ENCODE measurements around the gene ARL15. TPM values are rescaled to one million over a fixed set of nuclear protein-coding genes. Genes with fewer than 3 reads are reported as not detected.
"Not testable (repeated sequence)": the region's sequence is repeated elsewhere in the genome, so short reads cannot be mapped to it uniquely, and the experiment has no call there.

ARL15 gene
- total and polyA plus RNA-seq, 3 experiments from 2014 or later: 5.6 to 18.8 (median 6.5) TPM

DNA sequence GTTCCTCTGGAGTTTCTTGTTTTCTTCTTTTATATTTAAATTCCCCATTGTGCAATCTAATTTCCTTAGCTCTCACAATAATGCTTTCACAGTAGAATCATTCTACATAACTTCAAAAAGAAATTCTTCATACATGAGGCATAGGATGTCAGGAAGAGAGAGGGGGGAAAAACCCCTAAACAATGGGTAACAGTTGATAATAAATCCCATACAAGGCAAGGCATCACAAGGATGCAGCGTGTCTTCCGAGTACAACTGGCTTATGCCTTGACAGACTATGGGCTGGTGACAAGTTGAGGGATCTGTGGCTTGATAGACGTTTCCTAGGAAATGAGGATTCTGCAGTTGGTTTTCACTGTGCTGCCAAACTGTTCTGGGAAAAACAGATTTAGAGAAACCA is 247.4 kb downstream of the ARL15 start:
- Mint-ChIP-seq H3K27me3 (no peaks in the 10 kb centered on the region), H3K9me3 (no peaks in the 10 kb centered on the region), H3K4me3 (no peak overlapping the region), H3K4me1 (no peaks in the 10 kb centered on the region), H3K36me3 (peaks cover 17 to 20% (median 19%) of the 10 kb centered on the region in 3 donors), H3K27ac (no peak overlapping the region)
- DNase-seq: no peak
- Histone ChIP-seq H3K36me3 (ENCODE audit: insufficient read depth, low read length) (no peaks in the 10 kb centered on the region), H3K4me1 (ENCODE audit: insufficient read depth, low read length) (no peaks in the 10 kb centered on the region), H3K27me3 (ENCODE audit: insufficient read depth, low read length, poor library complexity, severe bottlenecking) (no peaks in the 10 kb centered on the region), H3K9me3 (ENCODE audit: low read length) (no peaks in the 10 kb centered on the region), H3K27ac (ENCODE audit: low read depth, low read length) (no peak overlapping the region), H3K4me3 (ENCODE audit: low read length) (no peak overlapping the region)
- ChIA-PET CTCF (interaction anchor here (0.6 to 1.2 kb wide), 2 partner anchors 11 to 13 kb away, joined by 3 read pairs; no protein-coding TSS in a partner anchor), POLR2A (interaction anchor here (0.6 kb wide), 1 partner anchor 49 kb away, joined by 10 read pairs; no protein-coding TSS in a partner anchor)

DNA sequence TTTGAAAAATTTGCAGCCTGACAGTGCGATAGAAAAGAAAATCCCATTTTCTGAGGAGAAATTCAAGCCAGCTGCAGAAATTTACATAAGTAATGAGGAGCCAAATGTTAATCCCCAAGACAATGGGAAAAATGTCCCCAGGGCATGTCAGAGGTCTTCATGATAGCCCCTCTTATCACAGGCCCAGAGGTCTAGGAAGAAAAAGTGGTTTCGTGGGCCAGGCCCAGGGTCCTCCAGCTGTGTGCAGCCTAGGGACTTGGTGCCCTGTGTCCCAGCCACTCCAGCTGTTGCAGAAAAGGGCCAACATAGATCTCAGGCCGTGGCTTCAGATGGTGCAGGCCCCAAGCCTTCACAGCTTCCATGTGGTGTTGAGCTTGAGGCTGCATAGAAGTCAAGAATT is 249.5 kb downstream of the ARL15 start:
- H3K9me3 ChIP-seq (ENCODE audit: low read length); H3K4me3 Mint-ChIP-seq; POLR2A ChIA-PET; H3K36me3 ChIP-seq (ENCODE audit: insufficient read depth, low read length); CTCF ChIA-PET; H3K4me1 Mint-ChIP-seq; H3K27me3 Mint-ChIP-seq; H3K27ac Mint-ChIP-seq; H3K27me3 ChIP-seq (ENCODE audit: insufficient read depth, low read length, poor library complexity, severe bottlenecking); DNase-seq; H3K9me3 Mint-ChIP-seq; H3K27ac ChIP-seq (ENCODE audit: low read depth, low read length); H3K4me1 ChIP-seq (ENCODE audit: insufficient read depth, low read length); H3K4me3 ChIP-seq (ENCODE audit: low read length): not testable (repeated sequence)
- H3K36me3 Mint-ChIP-seq: peaks cover 17 to 22% (median 21%) of the 10 kb centered on the region in 3 donors

DNA sequence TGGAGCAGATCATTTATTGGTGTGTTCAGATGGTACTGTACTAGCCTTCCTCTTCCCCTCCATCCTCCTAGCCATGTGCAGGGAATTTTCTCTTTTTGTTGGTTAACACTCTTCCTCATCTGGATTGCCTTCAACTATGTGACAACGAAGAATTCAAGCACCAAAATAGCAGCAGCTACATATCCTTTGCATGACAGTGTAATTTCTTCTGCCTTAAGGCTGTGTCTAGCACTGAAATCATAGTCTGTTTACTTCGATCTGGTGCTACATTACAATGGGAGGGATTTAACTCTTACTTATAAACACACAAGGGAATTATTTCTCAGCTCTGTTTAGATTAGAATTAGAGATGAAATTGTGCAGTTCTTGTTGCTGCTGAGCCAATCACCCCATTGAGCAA is 260.4 kb downstream of the ARL15 start:
- Mint-ChIP-seq H3K4me1 (peaks cover 0 to 2% (median 0%) of the 10 kb centered on the region in 3 donors), H3K9me3 (no peaks in the 10 kb centered on the region), H3K4me3 (no peak overlapping the region), H3K36me3 (peaks cover 5 to 13% (median 6%) of the 10 kb centered on the region in 3 donors), H3K27me3 (no peaks in the 10 kb centered on the region), H3K27ac (peak overlapping the region in 1 of 8 donors; percentile 8)
- Histone ChIP-seq H3K27ac (ENCODE audit: low read depth, low read length) (no peak overlapping the region), H3K4me3 (ENCODE audit: low read length) (no peak overlapping the region), H3K36me3 (ENCODE audit: insufficient read depth, low read length) (no peaks in the 10 kb centered on the region), H3K4me1 (ENCODE audit: insufficient read depth, low read length) (no peaks in the 10 kb centered on the region), H3K27me3 (ENCODE audit: insufficient read depth, low read length, poor library complexity, severe bottlenecking) (no peaks in the 10 kb centered on the region), H3K9me3 (ENCODE audit: low read length) (no peaks in the 10 kb centered on the region)
- POLR2A ChIA-PET: no interaction called here
- CTCF ChIA-PET: interaction anchor here (1.1 kb wide), 1 partner anchor 13 kb away, joined by 3 read pairs; no protein-coding TSS in a partner anchor
- no peak for DNase-seq

DNA sequence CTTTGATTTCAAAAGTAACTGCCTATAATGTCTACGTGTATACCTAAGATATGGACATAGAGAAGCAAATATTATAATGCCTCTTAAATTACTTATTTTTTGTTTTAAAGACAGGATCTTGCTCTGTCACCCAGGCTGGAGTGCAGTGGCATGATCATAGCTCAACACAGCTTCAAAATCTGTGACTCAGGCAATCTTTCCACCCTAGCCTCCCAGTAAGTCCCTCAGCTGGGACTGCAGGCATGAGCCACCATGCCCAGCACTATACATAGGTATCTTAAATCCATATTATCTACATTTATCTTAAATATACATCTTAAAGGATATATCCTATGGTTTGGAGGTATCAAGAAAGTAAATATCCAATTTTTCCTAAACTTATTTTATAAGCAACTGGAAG is 261.2 kb downstream of the ARL15 start:
- Mint-ChIP-seq H3K27ac (no peak overlapping the region), H3K9me3 (no peaks in the 10 kb centered on the region), H3K27me3 (no peaks in the 10 kb centered on the region), H3K4me1 (peaks cover 0 to 2% (median 0%) of the 10 kb centered on the region in 3 donors), H3K4me3 (no peak overlapping the region), H3K36me3 (peaks cover 3 to 11% (median 6%) of the 10 kb centered on the region in 3 donors)
- no peaks in the 10 kb centered on the region for H3K9me3 ChIP-seq (ENCODE audit: low read length)
- no peaks in the 10 kb centered on the region for H3K27me3 ChIP-seq (ENCODE audit: insufficient read depth, low read length, poor library complexity, severe bottlenecking)
- H3K36me3 ChIP-seq (ENCODE audit: insufficient read depth, low read length): no peaks in the 10 kb centered on the region
- H3K4me3 ChIP-seq (ENCODE audit: low read length): no peak overlapping the region
- no peak for DNase-seq
- ChIA-PET POLR2A (no interaction called here), CTCF (interaction anchor here (1.1 kb wide), 1 partner anchor 14 kb away, joined by 3 read pairs; no protein-coding TSS in a partner anchor)
- no peaks in the 10 kb centered on the region for H3K4me1 ChIP-seq (ENCODE audit: insufficient read depth, low read length)
- no peak overlapping the region for H3K27ac ChIP-seq (ENCODE audit: low read depth, low read length)

DNA sequence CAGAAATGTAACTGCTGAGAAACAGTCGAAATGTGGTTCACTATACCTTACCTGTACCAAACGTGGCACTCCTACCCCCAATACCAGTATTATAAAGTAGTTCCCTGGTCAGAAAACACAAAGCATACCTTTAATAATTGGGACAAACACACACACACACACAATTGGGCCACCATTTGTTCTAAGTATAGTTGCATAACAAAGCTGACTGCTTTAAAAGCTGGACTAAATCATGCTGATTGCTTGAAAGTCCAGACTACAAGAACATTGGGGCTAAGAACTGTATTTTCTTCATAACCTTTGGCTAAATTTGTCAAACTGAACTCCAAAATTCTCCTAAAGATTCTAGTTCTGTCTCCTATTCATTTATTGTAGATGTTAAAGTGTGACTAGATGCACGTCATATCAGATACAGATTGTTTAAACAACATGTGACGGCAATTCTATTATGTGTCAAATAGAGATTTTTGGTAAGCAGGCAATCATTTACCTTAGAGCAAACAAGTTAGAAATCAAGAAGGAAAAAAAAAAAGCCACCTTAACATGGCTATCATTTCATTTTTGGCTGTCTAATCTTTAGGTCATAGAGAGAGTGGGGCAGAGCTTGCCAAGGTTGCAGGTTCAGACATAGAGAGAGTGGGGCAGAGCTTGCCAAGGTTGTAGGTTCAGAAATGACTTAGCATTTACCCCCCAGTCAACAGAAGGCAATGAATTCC is 265.1 kb downstream of the ARL15 start:
- POLR2A ChIA-PET: no interaction called here
- CTCF ChIA-PET: no interaction called here
- Mint-ChIP-seq H3K36me3 (peaks cover 0 to 8% (median 0%) of the 10 kb centered on the region in 3 donors), H3K27ac (no peak overlapping the region), H3K4me3 (no peak overlapping the region), H3K27me3 (no peaks in the 10 kb centered on the region), H3K9me3 (no peaks in the 10 kb centered on the region), H3K4me1 (peaks cover 0 to 3% (median 0%) of the 10 kb centered on the region in 3 donors)
- H3K9me3 ChIP-seq (ENCODE audit: low read length): no peaks in the 10 kb centered on the region
- H3K4me1 ChIP-seq (ENCODE audit: insufficient read depth, low read length): no peaks in the 10 kb centered on the region
- H3K27me3 ChIP-seq (ENCODE audit: insufficient read depth, low read length, poor library complexity, severe bottlenecking): no peaks in the 10 kb centered on the region
- no peak for DNase-seq
- no peak overlapping the region for H3K27ac ChIP-seq (ENCODE audit: low read depth, low read length)
- H3K36me3 ChIP-seq (ENCODE audit: insufficient read depth, low read length): no peaks in the 10 kb centered on the region
- H3K4me3 ChIP-seq (ENCODE audit: low read length): no peak overlapping the region

DNA sequence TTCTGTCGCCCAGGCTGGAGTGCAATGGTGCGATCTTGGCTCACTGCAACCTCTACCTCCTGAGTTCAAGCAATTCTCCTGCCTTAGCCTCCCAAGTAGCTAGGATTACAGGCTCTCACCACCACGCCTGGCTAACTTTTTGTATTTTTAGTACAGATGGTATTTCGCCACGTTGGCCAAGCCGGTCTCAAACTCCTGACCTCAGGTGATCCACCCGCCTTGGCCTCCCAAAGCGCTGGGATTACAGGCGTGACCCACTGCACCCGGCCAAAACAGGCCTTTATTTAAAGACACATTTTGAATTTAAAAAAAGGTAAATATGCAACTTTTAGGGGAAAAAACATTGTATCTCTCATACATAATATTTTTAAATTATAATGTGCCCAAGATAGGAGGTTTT is 266.1 kb downstream of the ARL15 start:
- CTCF ChIA-PET: not testable (repeated sequence)

DNA sequence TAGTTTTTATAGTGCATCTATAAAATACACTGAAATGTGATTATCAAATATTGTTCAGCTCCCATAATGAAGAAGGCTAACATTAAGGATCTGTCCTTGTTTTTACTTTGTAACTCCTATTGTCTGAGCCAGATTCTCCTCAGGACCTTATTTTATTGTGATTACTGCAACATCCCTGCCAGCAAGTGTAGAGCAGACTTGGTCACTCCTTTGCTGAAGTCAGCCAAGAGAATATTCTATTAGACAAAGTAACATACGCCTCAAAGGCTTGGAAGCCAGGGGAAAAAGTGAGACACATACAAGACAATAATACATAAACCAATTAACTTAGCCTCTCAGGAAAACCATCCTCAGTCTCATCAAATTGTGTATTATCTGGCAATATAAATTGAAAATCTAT is 269.6 kb downstream of the ARL15 start:
- Mint-ChIP-seq H3K36me3 (peaks cover 0 to 6% (median 1%) of the 10 kb centered on the region in 3 donors), H3K9me3 (no peaks in the 10 kb centered on the region), H3K27ac (no peak overlapping the region), H3K4me1 (peaks cover 0 to 1% (median 0%) of the 10 kb centered on the region in 3 donors), H3K27me3 (no peaks in the 10 kb centered on the region), H3K4me3 (no peak overlapping the region)
- POLR2A ChIA-PET: no interaction called here
- Histone ChIP-seq H3K4me3 (ENCODE audit: low read length) (no peak overlapping the region), H3K27me3 (ENCODE audit: insufficient read depth, low read length, poor library complexity, severe bottlenecking) (no peaks in the 10 kb centered on the region), H3K4me1 (ENCODE audit: insufficient read depth, low read length) (no peaks in the 10 kb centered on the region), H3K27ac (ENCODE audit: low read depth, low read length) (no peak overlapping the region), H3K9me3 (ENCODE audit: low read length) (no peaks in the 10 kb centered on the region), H3K36me3 (ENCODE audit: insufficient read depth, low read length) (no peaks in the 10 kb centered on the region)
- CTCF ChIA-PET: no interaction called here
- no peak for DNase-seq

More for the DNA sequence above, 266.1 kb downstream of the ARL15 start:
- H3K9me3 ChIP-seq (ENCODE audit: low read length); H3K36me3 ChIP-seq (ENCODE audit: insufficient read depth, low read length); H3K27ac ChIP-seq (ENCODE audit: low read depth, low read length); H3K27me3 ChIP-seq (ENCODE audit: insufficient read depth, low read length, poor library complexity, severe bottlenecking); H3K27ac Mint-ChIP-seq; H3K4me1 ChIP-seq (ENCODE audit: insufficient read depth, low read length); H3K36me3 Mint-ChIP-seq; H3K4me1 Mint-ChIP-seq; H3K4me3 ChIP-seq (ENCODE audit: low read length); H3K9me3 Mint-ChIP-seq; DNase-seq; H3K27me3 Mint-ChIP-seq; H3K4me3 Mint-ChIP-seq; POLR2A ChIA-PET: not testable (repeated sequence)

DNA sequence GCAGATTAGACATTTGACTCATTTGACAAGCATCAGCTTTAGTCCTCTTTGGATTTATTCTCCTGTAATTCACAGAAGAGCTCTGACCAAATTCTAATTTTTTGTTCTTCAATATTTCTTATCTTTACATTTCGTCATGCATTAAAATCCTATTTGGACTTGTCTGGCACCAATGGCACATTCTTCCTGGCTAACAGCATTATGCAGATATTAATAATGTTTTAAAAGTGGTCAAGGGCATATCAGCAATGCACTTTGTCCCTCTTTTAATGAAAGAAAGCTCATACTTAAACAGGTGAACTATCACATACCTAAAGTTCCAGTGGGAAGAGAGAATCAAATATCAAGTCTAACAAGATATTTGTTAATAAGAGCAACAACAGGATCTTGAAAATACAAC is 270.4 kb downstream of the ARL15 start:
- Histone ChIP-seq H3K9me3 (ENCODE audit: low read length) (no peaks in the 10 kb centered on the region), H3K4me3 (ENCODE audit: low read length) (no peak overlapping the region), H3K27ac (ENCODE audit: low read depth, low read length) (no peak overlapping the region), H3K27me3 (ENCODE audit: insufficient read depth, low read length, poor library complexity, severe bottlenecking) (no peaks in the 10 kb centered on the region), H3K36me3 (ENCODE audit: insufficient read depth, low read length) (no peaks in the 10 kb centered on the region), H3K4me1 (ENCODE audit: insufficient read depth, low read length) (no peaks in the 10 kb centered on the region)
- DNase-seq: no peak
- H3K27ac Mint-ChIP-seq: no peak overlapping the region
- ChIA-PET CTCF (no interaction called here), POLR2A (interaction anchor here (0.6 kb wide), 1 partner anchor 24 kb away, joined by 3 read pairs; no protein-coding TSS in a partner anchor)
- H3K4me3 Mint-ChIP-seq: no peak overlapping the region
- H3K4me1 Mint-ChIP-seq: peaks cover 0 to 1% (median 0%) of the 10 kb centered on the region in 3 donors
- no peaks in the 10 kb centered on the region for H3K27me3 Mint-ChIP-seq
- H3K9me3 Mint-ChIP-seq: no peaks in the 10 kb centered on the region
- H3K36me3 Mint-ChIP-seq: peaks cover 0 to 3% (median 1%) of the 10 kb centered on the region in 3 donors

Measured in CD8-positive, alpha-beta memory T cell (primary cell).